OCI-LY1 (cell line): ENCODE results near the gene CD101.

Experiments
- H2AFZ ChIP-seq: fragments of 200-600 bp; sonication (generic), shearing (Covaris generic); 2 replicates; pipeline ENCODE4 v1.6.0; 2014; ENCODE audit warnings: antibody characterized with exemption, mild to moderate bottlenecking, low read length
- H3F3A ChIP-seq: fragments of 200-600 bp; sonication (generic), shearing (Covaris generic); 2 replicates; pipeline ENCODE4 v1.6.0; 2014; ENCODE audit warnings: mild to moderate bottlenecking, antibody characterized with exemption, low read length, moderate library complexity; ENCODE audit not compliant: insufficient read depth
- H3K27ac ChIP-seq: fragments of 200-600 bp; sonication (generic); 2 replicates; pipeline ENCODE4 v1.5.1; 2014; ENCODE audit warnings: low read length, mixed run types, mild to moderate bottlenecking, low read depth; ENCODE audit not compliant: poor library complexity, severe bottlenecking
- H3K27me3 ChIP-seq: fragments of 200-600 bp; sonication (generic); 2 replicates; pipeline ENCODE4 v1.6.0; 2014; ENCODE audit warnings: antibody characterized with exemption, mild to moderate bottlenecking, low read length, moderate library complexity; ENCODE audit not compliant: insufficient read depth
- H3K36me3 ChIP-seq: fragments of 200-600 bp; sonication (generic); 2 replicates; pipeline ENCODE4 v1.6.1; 2014; ENCODE audit warnings: mild to moderate bottlenecking, antibody characterized with exemption, low read length, moderate library complexity, mixed read lengths; ENCODE audit not compliant: insufficient read depth
- H3K4me1 ChIP-seq: fragments of 200-600 bp; sonication (generic); 2 replicates; pipeline ENCODE4 v1.5.1; 2014; ENCODE audit warnings: mild to moderate bottlenecking, low read length, moderate library complexity; ENCODE audit not compliant: insufficient read depth, severe bottlenecking
- H3K4me2 ChIP-seq: fragments of 200-600 bp; sonication (generic), shearing (Covaris generic); 2 replicates; pipeline ENCODE4 v1.6.1; 2014; ENCODE audit warnings: low read length
- H3K4me3 ChIP-seq: fragments of 200-600 bp; sonication (generic); 2 replicates; pipeline ENCODE4 v1.5.1; 2014; ENCODE audit warnings: low read length, low read depth, mild to moderate bottlenecking, mixed read lengths; ENCODE audit not compliant: poor library complexity, severe bottlenecking
- H3K79me2 ChIP-seq: fragments of 200-600 bp; shearing (Covaris generic); 2 replicates; pipeline ENCODE4 v1.6.1; 2016; ENCODE audit warnings: mixed run types, low read length, mixed read lengths; ENCODE audit not compliant: insufficient read depth
- H3K9ac ChIP-seq: fragments of 200-600 bp; sonication (generic), shearing (Covaris generic); 2 replicates; pipeline ENCODE4 v1.6.1; 2014; ENCODE audit warnings: mild to moderate bottlenecking, low read length, mixed read lengths
- H3K9me2 ChIP-seq: fragments of 200-600 bp; sonication (generic), shearing (Covaris generic); 2 replicates; pipeline ENCODE4 v1.6.1; 2014; ENCODE audit warnings: low read depth, mild to moderate bottlenecking, low read length, mixed read lengths
- H3K9me3 ChIP-seq: fragments of 200-600 bp; shearing (Covaris generic); 2 replicates; pipeline ENCODE4 v1.6.1; 2014; ENCODE audit warnings: low read length, mixed read lengths
- H4K20me1 ChIP-seq: fragments of 200-600 bp; sonication (generic), shearing (Covaris generic); 2 replicates; pipeline ENCODE4 v1.6.0; 2016; ENCODE audit warnings: mild to moderate bottlenecking, low read length; ENCODE audit not compliant: insufficient read depth
- CTCF ChIP-seq: fragments of 200-600 bp; sonication (generic), shearing (Covaris generic); IDR thresholded peaks from 2 replicates; pipeline ENCODE4 v1.5.1; 2017; ENCODE audit warnings: mild to moderate bottlenecking, antibody characterized with exemption, low read length, moderate library complexity, mixed read lengths
- EZH2 ChIP-seq: fragments of 200-600 bp; sonication (generic), shearing (Covaris generic); IDR thresholded peaks from 2 replicates; pipeline ENCODE4 v1.8.0; 2017; ENCODE audit warnings: borderline replicate concordance, mixed run types, mild to moderate bottlenecking, antibody characterized with exemption, low read length, moderate library complexity, mixed read lengths

CD101 gene

GRCh38 chr1:116986421-116987255, 14.9 kb upstream of the CD101 start:
- Histone ChIP-seq H3K36me3 (no peaks in the 10 kb centered on the region), H3K27ac (no peak overlapping the region), H4K20me1 (no peaks in the 10 kb centered on the region), H3F3A (no peaks in the 10 kb centered on the region), H3K9me2 (no peaks in the 10 kb centered on the region), H3K4me2 (no peak overlapping the region), H3K27me3 (no peaks in the 10 kb centered on the region; the same call in 1 of the 2 replicates), H3K4me1 (peaks cover 8% of the 10 kb centered on the region), H3K9ac (no peak overlapping the region), H3K4me3 (no peak overlapping the region), H2AFZ (no peak overlapping the region), H3K9me3 (no peaks in the 10 kb centered on the region), H3K79me2 (no peaks in the 10 kb centered on the region)
- TF ChIP-seq EZH2 (no peak), CTCF (no peak)

- H3K4me2 ChIP-seq: no peak overlapping the region
- peaks cover 8% of the 10 kb centered on the region for H3K4me1 ChIP-seq
- H3F3A ChIP-seq: no peaks in the 10 kb centered on the region
- no peaks in the 10 kb centered on the region for H3K36me3 ChIP-seq
- no peaks in the 10 kb centered on the region for H3K79me2 ChIP-seq
- no peak overlapping the region for H3K9ac ChIP-seq
- no peaks in the 10 kb centered on the region; the same call in 1 of the 2 replicates for H3K27me3 ChIP-seq
- H3K27ac ChIP-seq: no peak overlapping the region
- TF ChIP-seq EZH2 (no peak), CTCF (no peak)
- H3K4me3 ChIP-seq: no peak overlapping the region
- H3K9me3 ChIP-seq: no peaks in the 10 kb centered on the region
- no peaks in the 10 kb centered on the region for H3K9me2 ChIP-seq
- H2AFZ ChIP-seq: no peak overlapping the region
- no peaks in the 10 kb centered on the region for H4K20me1 ChIP-seq
Observed at GRCh38 chr1:116987256-116987555, 14.4 kb upstream of the CD101 start.

GRCh38 chr1:116988248-116988647, 13.3 kb upstream of the CD101 start:
- H3K36me3 ChIP-seq: no peaks in the 10 kb centered on the region
- no peak overlapping the region for H3K27ac ChIP-seq
- no peaks in the 10 kb centered on the region for H3K9me2 ChIP-seq
- H3K4me3 ChIP-seq: no peak overlapping the region
- H3K9me3 ChIP-seq: no peaks in the 10 kb centered on the region
- peaks cover 8% of the 10 kb centered on the region for H3K4me1 ChIP-seq
- H3K9ac ChIP-seq: no peak overlapping the region
- H3K4me2 ChIP-seq: no peak overlapping the region
- no peak overlapping the region for H2AFZ ChIP-seq
- no peaks in the 10 kb centered on the region for H3F3A ChIP-seq
- no peaks in the 10 kb centered on the region; the same call in 1 of the 2 replicates for H3K27me3 ChIP-seq
- TF ChIP-seq CTCF: no peak
- no peak for TF ChIP-seq EZH2
- H3K79me2 ChIP-seq: no peaks in the 10 kb centered on the region
- no peaks in the 10 kb centered on the region for H4K20me1 ChIP-seq
